ENCODE data around the gene MIPOL1. TPM values are rescaled to one million over a fixed set of nuclear protein-coding genes. Genes with fewer than 3 reads are reported as not detected.

MIPOL1 gene
- total and polyA plus RNA-seq, 9 of the 15 experiments (the other 6 are each of a cell fraction or from before 2014, with no cell fraction given) = 6.7 to 21.9 (median 12.4) TPM

DNA sequence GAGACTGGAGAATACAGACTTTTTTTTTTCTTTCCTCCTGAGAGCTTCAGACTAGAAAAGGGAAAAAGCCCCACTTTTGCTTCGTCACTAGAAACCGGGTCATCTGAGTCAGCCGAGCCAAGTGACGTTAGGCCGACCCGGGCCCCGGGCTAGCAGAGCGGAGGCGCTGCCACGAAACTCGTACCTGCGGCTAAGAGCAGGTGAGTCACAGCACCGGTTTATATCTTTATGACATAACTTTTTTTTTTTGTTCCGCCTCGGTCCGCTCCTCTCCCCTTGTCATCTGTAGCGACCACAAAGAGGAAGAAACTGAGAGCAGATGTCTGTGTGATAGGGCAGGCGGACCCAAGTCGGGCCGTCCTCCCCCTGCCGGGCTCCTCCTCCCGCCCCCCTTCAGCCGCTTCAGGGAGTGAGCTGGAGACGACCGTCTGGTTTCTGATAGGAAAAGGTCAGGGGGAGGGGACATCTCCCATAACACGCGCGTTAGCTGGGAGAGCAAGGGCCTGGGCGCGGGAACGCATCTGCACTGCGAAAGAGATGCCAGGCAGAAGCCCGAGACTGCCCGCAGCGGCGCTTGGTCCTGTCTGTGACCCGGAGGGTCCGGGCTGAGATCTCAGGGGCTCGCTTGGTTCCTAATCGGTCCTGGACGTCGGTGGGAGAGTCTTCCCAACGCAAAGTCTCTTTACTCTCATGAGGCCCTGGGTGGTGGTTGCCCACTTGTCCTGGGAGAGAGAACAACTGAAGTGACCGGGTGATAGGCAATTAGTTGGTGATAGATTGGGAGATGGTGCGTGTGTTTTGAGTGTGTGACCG, 398.3 kb downstream of the MIPOL1 start (continued):
- TF ChIP-seq ATF1 (CRISPR knock-in tag; IDR thresholded peaks at IDR 0.05) = no peak
- TF ChIP-seq ATF1 (tag; IDR thresholded peaks at IDR 0.05) = peak; percentile 66
- no peak for TF ChIP-seq POLR3A (IDR thresholded peaks at IDR 0.05; ENCODE audit: borderline replicate concordance, extremely low read depth, insufficient read depth, insufficient read length)
- 0 out of 4 replicates have a peak, but pooled peaks of 1 of the 2 experiments have one; percentile 22 for TF ChIP-seq HDAC1 (IDR thresholded peaks at IDR 0.05)
- TF ChIP-seq, protein P1, sequence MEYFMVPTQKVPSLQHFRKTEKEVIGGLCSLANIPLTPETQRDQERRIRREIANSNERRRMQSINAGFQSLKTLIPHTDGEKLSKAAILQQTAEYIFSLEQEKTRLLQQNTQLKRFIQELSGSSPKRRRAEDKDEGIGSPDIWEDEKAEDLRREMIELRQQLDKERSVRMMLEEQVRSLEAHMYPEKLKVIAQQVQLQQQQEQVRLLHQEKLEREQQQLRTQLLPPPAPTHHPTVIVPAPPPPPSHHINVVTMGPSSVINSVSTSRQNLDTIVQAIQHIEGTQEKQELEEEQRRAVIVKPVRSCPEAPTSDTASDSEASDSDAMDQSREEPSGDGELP (CRISPR knock-in tag; IDR thresholded peaks at IDR 0.05; ENCODE audit: borderline replicate concordance) = peak; percentile 41; the same call in 1 of the 2 replicates
- no peak for TF ChIP-seq ZNF696 (CRISPR knock-in tag; conservative IDR thresholded peaks at IDR 0.05)
- no peak for TF ChIP-seq FOXK2 (conservative IDR thresholded peaks at IDR 0.05 in 1 of 2, IDR thresholded peaks at IDR 0.05 in 1 of 2; ENCODE audit: low read depth in 2 of 2)
- no peak for TF ChIP-seq CBX1 (IDR thresholded peaks at IDR 0.05; ENCODE audit: low read depth)
- TF ChIP-seq ZNF444 (CRISPR knock-in tag; IDR thresholded peaks at IDR 0.05) = no peak
- no peak for TF ChIP-seq ZNF316 (IDR thresholded peaks at IDR 0.05)
- no peak for TF ChIP-seq HCFC1 (IDR thresholded peaks at IDR 0.05; ENCODE audit: low read depth, low read length)
- peak; percentile 91 for TF ChIP-seq ZNF263 (CRISPR knock-in tag; IDR thresholded peaks at IDR 0.05; ENCODE audit: borderline replicate concordance)
- TF ChIP-seq MAZ (CRISPR knock-in tag; conservative IDR thresholded peaks at IDR 0.05 in 1 of 2, IDR thresholded peaks at IDR 0.05 in 1 of 2) = peak in 1 of 2 experiments; percentile 49; a peak in 1 of 4 replicates
- peak; percentile 66 for TF ChIP-seq DPF2 (IDR thresholded peaks at IDR 0.05)
- TF ChIP-seq TCF7L2 (IDR thresholded peaks at IDR 0.05; ENCODE audit: low read depth, low read length) = no peak
- TF ChIP-seq HMG20A (CRISPR knock-in tag; conservative IDR thresholded peaks at IDR 0.05) = no peak
- TF ChIP-seq JUND (IDR thresholded peaks at IDR 0.05; ENCODE audit: borderline replicate concordance, low read depth, low read length) = peak; percentile 51
- peak; percentile 42; the same call in 1 of the 3 replicates for TF ChIP-seq JUND (tag; IDR thresholded peaks at IDR 0.05; ENCODE audit: borderline replicate concordance, low read depth, low read length)
- no peak for TF ChIP-seq ZNF324 (CRISPR knock-in tag; IDR thresholded peaks at IDR 0.05)
- no peak for TF ChIP-seq HDAC6 (IDR thresholded peaks at IDR 0.05; ENCODE audit: low read depth, low read length)
- no peak for TF ChIP-seq BHLHE40 (IDR thresholded peaks at IDR 0.05; ENCODE audit: low read length)
- no peak for TF ChIP-seq MCM7 (IDR thresholded peaks at IDR 0.05)
- TF ChIP-seq HDAC2 (IDR thresholded peaks at IDR 0.05) = peak; percentile 40; the same call in 1 of the 2 replicates
- TF ChIP-seq, protein P2, sequence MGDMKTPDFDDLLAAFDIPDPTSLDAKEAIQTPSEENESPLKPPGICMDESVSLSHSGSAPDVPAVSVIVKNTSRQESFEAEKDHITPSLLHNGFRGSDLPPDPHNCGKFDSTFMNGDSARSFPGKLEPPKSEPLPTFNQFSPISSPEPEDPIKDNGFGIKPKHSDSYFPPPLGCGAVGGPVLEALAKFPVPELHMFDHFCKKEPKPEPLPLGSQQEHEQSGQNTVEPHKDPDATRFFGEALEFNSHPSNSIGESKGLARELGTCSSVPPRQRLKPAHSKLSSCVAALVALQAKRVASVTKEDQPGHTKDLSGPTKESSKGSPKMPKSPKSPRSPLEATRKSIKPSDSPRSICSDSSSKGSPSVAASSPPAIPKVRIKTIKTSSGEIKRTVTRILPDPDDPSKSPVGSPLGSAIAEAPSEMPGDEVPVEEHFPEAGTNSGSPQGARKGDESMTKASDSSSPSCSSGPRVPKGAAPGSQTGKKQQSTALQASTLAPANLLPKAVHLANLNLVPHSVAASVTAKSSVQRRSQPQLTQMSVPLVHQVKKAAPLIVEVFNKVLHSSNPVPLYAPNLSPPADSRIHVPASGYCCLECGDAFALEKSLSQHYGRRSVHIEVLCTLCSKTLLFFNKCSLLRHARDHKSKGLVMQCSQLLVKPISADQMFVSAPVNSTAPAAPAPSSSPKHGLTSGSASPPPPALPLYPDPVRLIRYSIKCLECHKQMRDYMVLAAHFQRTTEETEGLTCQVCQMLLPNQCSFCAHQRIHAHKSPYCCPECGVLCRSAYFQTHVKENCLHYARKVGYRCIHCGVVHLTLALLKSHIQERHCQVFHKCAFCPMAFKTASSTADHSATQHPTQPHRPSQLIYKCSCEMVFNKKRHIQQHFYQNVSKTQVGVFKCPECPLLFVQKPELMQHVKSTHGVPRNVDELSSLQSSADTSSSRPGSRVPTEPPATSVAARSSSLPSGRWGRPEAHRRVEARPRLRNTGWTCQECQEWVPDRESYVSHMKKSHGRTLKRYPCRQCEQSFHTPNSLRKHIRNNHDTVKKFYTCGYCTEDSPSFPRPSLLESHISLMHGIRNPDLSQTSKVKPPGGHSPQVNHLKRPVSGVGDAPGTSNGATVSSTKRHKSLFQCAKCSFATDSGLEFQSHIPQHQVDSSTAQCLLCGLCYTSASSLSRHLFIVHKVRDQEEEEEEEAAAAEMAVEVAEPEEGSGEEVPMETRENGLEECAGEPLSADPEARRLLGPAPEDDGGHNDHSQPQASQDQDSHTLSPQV (IDR thresholded peaks at IDR 0.05) = no peak
- no peak for TF ChIP-seq ZNF57 (CRISPR knock-in tag; IDR thresholded peaks at IDR 0.05)
- peak; percentile 21 for TF ChIP-seq SMAD1 (IDR thresholded peaks at IDR 0.05; ENCODE audit: low read depth, low read length, partially characterized antibody)

Measured in K562 (cell line).